GM12873 (cell line): ENCODE data around the gene SLC8A2.

Experiments used
- TF ChIP-seq, protein P1 (sequence below): IDR thresholded peaks from 2 replicates; pipeline ENCODE4 v1.5.1; 2012; ENCODE audit warnings: low read depth, mild to moderate bottlenecking, moderate library complexity, low read length, control low read depth; ENCODE audit not compliant: insufficient read depth; ENCODE audit errors: missing control alignments

Gene SLC8A2

DNA sequence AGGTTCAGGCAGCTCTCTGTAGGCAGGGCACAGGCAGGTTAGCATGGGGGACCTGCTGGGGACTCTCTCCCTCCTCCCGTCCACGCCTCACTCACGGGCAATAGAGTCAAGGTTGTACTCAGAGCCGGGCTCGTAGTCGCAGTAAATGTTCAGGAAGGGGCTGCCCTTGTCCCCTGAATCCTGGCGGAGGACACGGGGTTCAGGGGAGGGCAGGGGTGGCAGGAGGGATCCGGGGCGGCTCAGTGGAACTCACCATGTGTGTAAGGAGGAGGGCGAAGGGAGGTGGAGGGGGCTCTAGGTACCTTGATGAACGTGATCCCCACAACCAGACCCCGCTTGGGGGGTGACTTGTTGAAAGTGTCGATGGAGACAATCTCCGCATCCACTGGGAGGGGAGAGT is 11.5 kb upstream of the SLC8A2 start:
- TF ChIP-seq, protein P1, sequence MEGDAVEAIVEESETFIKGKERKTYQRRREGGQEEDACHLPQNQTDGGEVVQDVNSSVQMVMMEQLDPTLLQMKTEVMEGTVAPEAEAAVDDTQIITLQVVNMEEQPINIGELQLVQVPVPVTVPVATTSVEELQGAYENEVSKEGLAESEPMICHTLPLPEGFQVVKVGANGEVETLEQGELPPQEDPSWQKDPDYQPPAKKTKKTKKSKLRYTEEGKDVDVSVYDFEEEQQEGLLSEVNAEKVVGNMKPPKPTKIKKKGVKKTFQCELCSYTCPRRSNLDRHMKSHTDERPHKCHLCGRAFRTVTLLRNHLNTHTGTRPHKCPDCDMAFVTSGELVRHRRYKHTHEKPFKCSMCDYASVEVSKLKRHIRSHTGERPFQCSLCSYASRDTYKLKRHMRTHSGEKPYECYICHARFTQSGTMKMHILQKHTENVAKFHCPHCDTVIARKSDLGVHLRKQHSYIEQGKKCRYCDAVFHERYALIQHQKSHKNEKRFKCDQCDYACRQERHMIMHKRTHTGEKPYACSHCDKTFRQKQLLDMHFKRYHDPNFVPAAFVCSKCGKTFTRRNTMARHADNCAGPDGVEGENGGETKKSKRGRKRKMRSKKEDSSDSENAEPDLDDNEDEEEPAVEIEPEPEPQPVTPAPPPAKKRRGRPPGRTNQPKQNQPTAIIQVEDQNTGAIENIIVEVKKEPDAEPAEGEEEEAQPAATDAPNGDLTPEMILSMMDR: no peak

DNA sequence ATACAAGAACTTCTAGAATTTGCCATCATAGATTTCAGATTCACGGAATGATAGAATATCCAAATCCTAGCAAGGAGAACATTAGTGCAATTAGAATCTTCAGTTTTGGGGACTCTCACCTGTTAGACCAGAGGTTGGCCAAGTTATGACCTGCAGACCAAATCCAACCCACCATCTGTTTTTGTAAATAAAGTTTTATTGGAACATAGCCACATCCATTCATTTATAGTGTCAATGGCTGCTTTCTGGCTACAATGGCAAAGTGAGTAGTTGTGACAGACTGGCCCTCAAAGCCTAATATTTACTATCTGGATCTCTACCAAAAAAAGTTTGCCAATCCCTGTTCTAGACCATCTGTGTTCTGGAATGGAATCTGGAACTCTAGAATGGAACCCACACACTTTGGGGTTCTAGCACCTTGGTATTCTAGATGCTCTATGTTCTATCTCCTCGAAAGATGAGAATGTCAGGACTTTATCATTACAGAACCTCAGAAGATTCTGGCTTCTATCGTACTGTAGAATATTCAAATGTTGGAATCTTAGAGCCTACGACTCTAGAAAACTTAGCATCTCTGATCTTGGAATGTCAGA is 9.9 kb upstream of the SLC8A2 start:
- TF ChIP-seq, protein P1: no peak

DNA sequence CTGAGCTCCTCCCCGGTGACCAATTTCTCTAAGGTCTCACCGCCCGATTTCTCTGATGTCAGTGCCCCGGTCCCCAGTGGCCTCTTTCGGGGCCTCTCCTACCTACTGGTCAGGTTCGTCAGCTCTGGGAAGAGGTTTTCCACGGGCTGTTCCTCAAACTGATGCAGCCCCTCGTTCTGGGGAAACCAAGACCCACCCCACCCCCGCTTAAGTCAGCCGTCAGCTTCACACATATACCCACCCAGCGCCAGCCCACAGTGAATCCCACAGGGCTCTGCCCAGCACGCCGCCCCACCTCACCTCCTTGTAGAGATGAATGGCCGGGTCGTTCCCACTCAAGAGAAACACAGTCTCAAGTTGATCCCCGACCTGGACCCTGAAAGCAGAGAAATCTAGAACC is 9.0 kb upstream of the SLC8A2 start:
- TF ChIP-seq, protein P1: no peak

DNA sequence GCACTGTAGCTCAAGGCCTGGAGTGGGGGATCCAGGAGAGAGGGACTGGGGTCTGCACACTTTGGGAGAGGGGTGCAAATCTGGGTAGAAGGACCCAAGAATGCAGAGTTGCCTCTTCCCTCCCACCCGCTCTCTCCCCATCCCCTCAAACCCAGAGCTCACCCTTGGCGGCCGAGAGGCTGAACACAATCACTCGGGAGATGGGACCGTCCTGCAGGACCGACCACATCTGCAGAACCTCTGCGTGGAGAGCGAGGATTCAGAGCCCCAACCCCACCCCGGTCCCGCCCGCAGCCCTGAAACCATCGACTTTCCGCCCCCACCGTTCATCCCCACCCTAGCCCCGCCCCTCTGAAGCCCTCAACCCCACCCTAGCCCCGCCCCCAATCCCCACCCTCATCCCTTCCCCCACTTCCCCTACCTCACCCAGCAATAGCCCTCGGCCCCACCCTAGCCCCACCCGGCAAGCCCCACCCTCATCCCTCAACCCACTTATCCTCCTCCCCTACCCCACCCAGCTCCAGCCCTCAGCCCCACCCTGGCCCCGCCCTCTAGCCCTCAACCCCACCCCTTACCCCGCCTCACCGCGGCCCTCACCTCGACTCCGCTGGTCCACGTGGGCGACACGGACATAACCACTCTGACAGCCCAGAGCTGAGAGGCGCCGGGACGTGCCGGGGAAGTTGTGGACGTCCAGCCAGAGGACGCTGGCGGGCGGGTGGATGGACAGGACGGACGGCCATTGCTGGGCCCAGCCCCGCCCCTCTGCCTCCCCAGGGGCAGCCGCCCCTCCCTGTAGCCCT is 8.2 kb upstream of the SLC8A2 start:
- TF ChIP-seq, protein P1: no peak

DNA sequence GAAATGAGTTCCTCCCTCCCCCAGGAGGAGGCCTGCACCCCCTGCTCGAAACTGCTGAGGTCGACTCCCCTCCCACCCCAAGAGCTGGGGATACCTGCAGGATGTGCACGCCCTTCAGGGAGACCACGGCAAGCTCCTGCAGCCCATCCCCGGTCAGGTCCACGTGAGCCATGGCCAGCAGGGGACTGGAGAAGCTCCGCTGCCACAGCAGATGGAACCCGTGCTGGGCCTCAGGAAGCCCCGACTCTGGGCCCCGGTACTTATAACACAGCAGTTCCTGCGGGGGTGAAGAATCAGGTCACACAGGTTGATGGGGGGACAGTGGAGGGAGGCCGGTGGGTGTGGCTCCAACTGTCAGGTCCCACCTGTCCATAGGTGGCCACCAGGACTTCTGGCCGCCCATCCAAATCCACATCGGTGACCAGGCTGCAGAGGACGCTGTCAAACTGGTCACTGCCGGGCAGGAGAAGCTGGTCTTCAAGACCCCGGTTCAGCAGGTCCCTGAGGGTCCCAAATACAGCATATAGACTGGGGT is 4.8 kb upstream of the SLC8A2 start:
- TF ChIP-seq, protein P1: no peak

DNA sequence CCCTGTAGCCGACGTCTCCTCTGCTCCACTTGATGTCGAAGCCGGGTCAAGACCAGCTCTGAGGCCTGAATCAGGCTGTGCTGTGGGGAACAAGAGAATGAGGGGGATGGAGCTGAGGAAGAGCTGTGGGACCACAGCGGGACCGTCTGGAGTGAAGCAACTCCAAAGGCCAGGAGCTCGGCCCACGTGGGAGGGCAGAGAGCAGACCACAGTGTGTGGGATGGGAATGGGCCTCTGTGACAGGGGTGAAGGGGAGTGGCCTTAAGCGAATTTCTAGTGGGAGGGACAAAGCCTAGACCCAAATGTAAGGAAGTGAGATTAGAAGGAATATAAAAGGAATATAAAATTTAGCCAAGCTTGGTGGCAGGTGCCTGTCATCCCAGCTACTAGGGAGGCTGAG is 3.8 kb upstream of the SLC8A2 start:
- TF ChIP-seq, protein P1: no peak

DNA sequence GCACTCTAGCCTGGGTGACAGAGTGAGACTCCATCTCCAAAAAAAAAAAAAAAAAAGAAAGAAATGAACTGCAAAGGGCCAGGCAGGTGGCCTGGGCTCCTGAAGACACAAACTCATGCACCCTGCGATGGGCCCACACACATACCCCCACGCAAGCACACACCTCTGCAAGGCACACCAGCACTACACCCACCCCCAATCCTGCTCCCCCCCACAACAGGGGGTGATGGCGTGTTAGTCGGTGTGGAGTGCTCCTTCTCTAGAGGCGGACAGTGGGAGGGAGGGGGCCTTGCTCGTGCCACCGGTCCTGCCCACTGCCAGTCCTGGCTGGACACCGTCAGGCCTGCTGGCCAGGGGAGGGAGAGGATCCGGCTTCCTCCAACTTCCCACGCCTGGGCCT is 1.6 kb upstream of the SLC8A2 start:
- TF ChIP-seq, protein P1: no peak
